ENCODE results near the gene CREG1.
"Not testable (repeated sequence)": the region's sequence is repeated elsewhere in the genome, so short reads cannot be mapped to it uniquely, and the experiment has no call there.

CREG1 gene

GRCh38 chr1:167570712-167571111, 17.1 kb upstream of the CREG1 start:
- WGBS (ENCODE audit: extremely low coverage, insufficient coverage, low lambda C conversion rate): no CpG with 5 or more reads among the region's 6 CpGs

GRCh38 chr1:167567663-167568062, 14.1 kb upstream of the CREG1 start:
- H3K9ac ChIP-seq (ENCODE audit: low read length): no peak overlapping the region
- no peak overlapping the region for H4K8ac ChIP-seq (ENCODE audit: low read depth, low read length)
- no peak overlapping the region for H3K4ac ChIP-seq (ENCODE audit: low read depth, low read length)
- H3K79me2 ChIP-seq (ENCODE audit: control insufficient read depth, insufficient read depth, low read length): no peaks in the 10 kb centered on the region
- no peak overlapping the region for H2AK5ac ChIP-seq (ENCODE audit: low read length)
- no peak overlapping the region for H3K4me2 ChIP-seq (ENCODE audit: low read length)
- DNase-seq: no peak
- H3K79me1 ChIP-seq (ENCODE audit: low read length): no peaks in the 10 kb centered on the region
- no peaks in the 10 kb centered on the region for H3K4me1 ChIP-seq (ENCODE audit: control insufficient read depth, low read depth, low read length)
- H3K27me3 ChIP-seq (ENCODE audit: insufficient read depth, low read length, poor library complexity): no peaks in the 10 kb centered on the region
- no peak overlapping the region for H3K56ac ChIP-seq (ENCODE audit: low read length)
- H2BK15ac ChIP-seq (replicated peaks; ENCODE audit: low read depth): no peak overlapping the region
- H3K18ac ChIP-seq (ENCODE audit: low read length): no peak overlapping the region
- no peak overlapping the region for H2BK5ac ChIP-seq (ENCODE audit: low read length)
- H3K4me3 ChIP-seq (ENCODE audit: low read length): no peak overlapping the region
- WGBS (ENCODE audit: extremely low coverage, insufficient coverage, low lambda C conversion rate): no CpG with 5 or more reads among the region's 5 CpGs
- H3K27ac ChIP-seq (ENCODE audit: low read depth, low read length): no peak overlapping the region
- no peak overlapping the region for H4K5ac ChIP-seq (ENCODE audit: low read length)
- H3K23ac ChIP-seq (ENCODE audit: low read length): no peak overlapping the region
- H3K36me3 ChIP-seq (ENCODE audit: control insufficient read depth, insufficient read depth, low read length): no peaks in the 10 kb centered on the region
- no peak overlapping the region for H2BK120ac ChIP-seq (ENCODE audit: low read depth, low read length)

More at GRCh38 chr1:167570712-167571111, 17.1 kb upstream of the CREG1 start:
- not testable (repeated sequence) for H3K27me3 ChIP-seq (ENCODE audit: insufficient read depth, low read length, poor library complexity); H3K4me3 ChIP-seq (ENCODE audit: low read length); H3K4ac ChIP-seq (ENCODE audit: low read depth, low read length); H3K23ac ChIP-seq (ENCODE audit: low read length); H3K18ac ChIP-seq (ENCODE audit: low read length); H2BK5ac ChIP-seq (ENCODE audit: low read length); H3K79me1 ChIP-seq (ENCODE audit: low read length); H4K5ac ChIP-seq (ENCODE audit: low read length); H3K4me2 ChIP-seq (ENCODE audit: low read length); H3K36me3 ChIP-seq (ENCODE audit: control insufficient read depth, insufficient read depth, low read length); H3K4me1 ChIP-seq (ENCODE audit: control insufficient read depth, low read depth, low read length); H2BK120ac ChIP-seq (ENCODE audit: low read depth, low read length); DNase-seq; H2BK15ac ChIP-seq (replicated peaks; ENCODE audit: low read depth); H4K8ac ChIP-seq (ENCODE audit: low read depth, low read length); H3K27ac ChIP-seq (ENCODE audit: low read depth, low read length); H3K9ac ChIP-seq (ENCODE audit: low read length); H2AK5ac ChIP-seq (ENCODE audit: low read length); H3K79me2 ChIP-seq (ENCODE audit: control insufficient read depth, insufficient read depth, low read length); H3K56ac ChIP-seq (ENCODE audit: low read length)

GRCh38 chr1:167566766-167567165, 13.2 kb upstream of the CREG1 start:
- no peaks in the 10 kb centered on the region for H3K79me2 ChIP-seq (ENCODE audit: control insufficient read depth, insufficient read depth, low read length)

GRCh38 chr1:167565922-167566321, 12.4 kb upstream of the CREG1 start:
- no peak overlapping the region for H3K56ac ChIP-seq (ENCODE audit: low read length)
- H3K18ac ChIP-seq (ENCODE audit: low read length): no peak overlapping the region
- H3K36me3 ChIP-seq (ENCODE audit: control insufficient read depth, insufficient read depth, low read length): no peaks in the 10 kb centered on the region
- no peaks in the 10 kb centered on the region for H3K4me1 ChIP-seq (ENCODE audit: control insufficient read depth, low read depth, low read length)
- no peak overlapping the region for H4K8ac ChIP-seq (ENCODE audit: low read depth, low read length)
- 100% methylated on average over 1 of the region's 5 CpGs for WGBS (ENCODE audit: extremely low coverage, insufficient coverage, low lambda C conversion rate)
- H3K23ac ChIP-seq (ENCODE audit: low read length): no peak overlapping the region
- H3K27ac ChIP-seq (ENCODE audit: low read depth, low read length): no peak overlapping the region
- no peak overlapping the region for H3K4ac ChIP-seq (ENCODE audit: low read depth, low read length)
- no peaks in the 10 kb centered on the region for H3K79me1 ChIP-seq (ENCODE audit: low read length)
- no peak overlapping the region for H2AK5ac ChIP-seq (ENCODE audit: low read length)
- no peaks in the 10 kb centered on the region for H3K27me3 ChIP-seq (ENCODE audit: insufficient read depth, low read length, poor library complexity)
- DNase-seq: no peak
- H2BK120ac ChIP-seq (ENCODE audit: low read depth, low read length): no peak overlapping the region
- H3K4me3 ChIP-seq (ENCODE audit: low read length): no peak overlapping the region
- H4K5ac ChIP-seq (ENCODE audit: low read length): no peak overlapping the region
- H3K4me2 ChIP-seq (ENCODE audit: low read length): no peak overlapping the region
- H2BK5ac ChIP-seq (ENCODE audit: low read length): no peak overlapping the region
- no peak overlapping the region for H3K9ac ChIP-seq (ENCODE audit: low read length)
- no peak overlapping the region for H2BK15ac ChIP-seq (replicated peaks; ENCODE audit: low read depth)
- H3K79me2 ChIP-seq (ENCODE audit: control insufficient read depth, insufficient read depth, low read length): no peaks in the 10 kb centered on the region

More at GRCh38 chr1:167566766-167567165, 13.2 kb upstream of the CREG1 start:
- H3K23ac ChIP-seq (ENCODE audit: low read length): no peak overlapping the region
- H3K36me3 ChIP-seq (ENCODE audit: control insufficient read depth, insufficient read depth, low read length): no peaks in the 10 kb centered on the region
- no peak overlapping the region for H3K4me3 ChIP-seq (ENCODE audit: low read length)
- no peaks in the 10 kb centered on the region for H3K79me1 ChIP-seq (ENCODE audit: low read length)
- H4K5ac ChIP-seq (ENCODE audit: low read length): no peak overlapping the region
- H3K4me2 ChIP-seq (ENCODE audit: low read length): no peak overlapping the region
- no peaks in the 10 kb centered on the region for H3K4me1 ChIP-seq (ENCODE audit: control insufficient read depth, low read depth, low read length)
- no peak overlapping the region for H2BK120ac ChIP-seq (ENCODE audit: low read depth, low read length)
- H4K8ac ChIP-seq (ENCODE audit: low read depth, low read length): no peak overlapping the region
- no peak overlapping the region for H3K18ac ChIP-seq (ENCODE audit: low read length)
- no peak overlapping the region for H3K27ac ChIP-seq (ENCODE audit: low read depth, low read length)
- no CpG with 5 or more reads among the region's 3 CpGs for WGBS (ENCODE audit: extremely low coverage, insufficient coverage, low lambda C conversion rate)
- no peak overlapping the region for H3K56ac ChIP-seq (ENCODE audit: low read length)
- no peaks in the 10 kb centered on the region for H3K27me3 ChIP-seq (ENCODE audit: insufficient read depth, low read length, poor library complexity)
- H2AK5ac ChIP-seq (ENCODE audit: low read length): no peak overlapping the region
- DNase-seq: peak; percentile 30
- H2BK5ac ChIP-seq (ENCODE audit: low read length): no peak overlapping the region
- no peak overlapping the region for H3K4ac ChIP-seq (ENCODE audit: low read depth, low read length)
- H3K9ac ChIP-seq (ENCODE audit: low read length): no peak overlapping the region
- no peak overlapping the region for H2BK15ac ChIP-seq (replicated peaks; ENCODE audit: low read depth)

- H2AK5ac ChIP-seq (ENCODE audit: low read length): no peak overlapping the region
- H3K18ac ChIP-seq (ENCODE audit: low read length): no peak overlapping the region
- no peaks in the 10 kb centered on the region for H3K79me1 ChIP-seq (ENCODE audit: low read length)
- H3K56ac ChIP-seq (ENCODE audit: low read length): no peak overlapping the region
- no peaks in the 10 kb centered on the region for H3K79me2 ChIP-seq (ENCODE audit: control insufficient read depth, insufficient read depth, low read length)
- no peak overlapping the region for H2BK5ac ChIP-seq (ENCODE audit: low read length)
- H3K36me3 ChIP-seq (ENCODE audit: control insufficient read depth, insufficient read depth, low read length): no peaks in the 10 kb centered on the region
- H3K4me1 ChIP-seq (ENCODE audit: control insufficient read depth, low read depth, low read length): no peaks in the 10 kb centered on the region
- WGBS (ENCODE audit: extremely low coverage, insufficient coverage, low lambda C conversion rate): 100% methylated on average over 1 of the region's 5 CpGs
- no peaks in the 10 kb centered on the region for H3K27me3 ChIP-seq (ENCODE audit: insufficient read depth, low read length, poor library complexity)
- no peak overlapping the region for H3K4me2 ChIP-seq (ENCODE audit: low read length)
- H3K4me3 ChIP-seq (ENCODE audit: low read length): no peak overlapping the region
- H2BK120ac ChIP-seq (ENCODE audit: low read depth, low read length): no peak overlapping the region
- no peak overlapping the region for H4K8ac ChIP-seq (ENCODE audit: low read depth, low read length)
- no peak overlapping the region for H3K4ac ChIP-seq (ENCODE audit: low read depth, low read length)
- H3K23ac ChIP-seq (ENCODE audit: low read length): no peak overlapping the region
- H2BK15ac ChIP-seq (replicated peaks; ENCODE audit: low read depth): no peak overlapping the region
- H3K27ac ChIP-seq (ENCODE audit: low read depth, low read length): no peak overlapping the region
- no peak overlapping the region for H3K9ac ChIP-seq (ENCODE audit: low read length)
- peak; percentile 77 for DNase-seq
- H4K5ac ChIP-seq (ENCODE audit: low read length): no peak overlapping the region
Observed at GRCh38 chr1:167564612-167565270, 11.2 kb upstream of the CREG1 start.
